Right lobe of liver (tissue), 6 donors: ENCODE data around the gene DNAH14. TPM values are rescaled to one million over a fixed set of nuclear protein-coding genes. Genes with fewer than 3 reads are reported as not detected.
"Not testable (repeated sequence)": the region's sequence is repeated elsewhere in the genome, so short reads cannot be mapped to it uniquely, and the experiment has no call there.

Experiments used
- ATAC-seq, 4 donors: fragments of 200-7000 bp; cut with Tn5 transposase; one replicate each; pipeline ENCODE4 v1.9.1; 2020; ENCODE audit warnings: mild to moderate bottlenecking in 4 of 4, moderate library complexity in 4 of 4
- DNase-seq, 3 donors: peaks; one replicate each; pipeline ENCODE4 v3.0.0-alpha.2; 2020
- H3K27ac ChIP-seq, 3 donors: fragments of 200-600 bp; one replicate each; pipeline ENCODE4 v1.8.0; 2022
- H3K27me3 ChIP-seq, 2 donors: fragments of 200-600 bp; one replicate each; pipeline ENCODE4 v1.8.0; 2022
- H3K36me3 ChIP-seq, 4 donors: fragments of 200-600 bp; sonication (generic) in 1 of 4; one replicate each; pipeline versions ENCODE4 v1.5.1 to v1.8.0; 2017 to 2022; ENCODE audit warnings: control low read depth in 1 of 4
- H3K4me1 ChIP-seq, 4 donors: fragments of 200-600 bp; sonication (generic) in 1 of 4; one replicate each; pipeline versions ENCODE4 v1.5.1 to v1.8.0; 2017 to 2022; ENCODE audit warnings: control low read depth in 1 of 4
- H3K4me3 ChIP-seq, 3 donors: fragments of 200-600 bp; one replicate each; pipeline ENCODE4 v1.8.0; 2022
- H3K9me3 ChIP-seq, 4 donors: fragments of 200-600 bp; sonication (generic) in 1 of 4; one replicate each; pipeline versions ENCODE4 v1.5.1 to v1.8.0; 2017 to 2022; ENCODE audit warnings: control low read depth in 1 of 4
- CTCF ChIP-seq, 4 donors: fragments of 200-600 bp in 3 of 4; fragments of 450-650 bp in 1 of 4; IDR thresholded peaks; one replicate each; pipeline versions ENCODE4 v1.5.1 to v1.8.0; 2016 to 2022; ENCODE audit warnings: antibody characterized with exemption in 4 of 4, mild to moderate bottlenecking in 2 of 4
- POLR2A ChIP-seq: fragments of 450-650 bp; IDR thresholded peaks from one replicate; pipeline ENCODE4 v1.6.1; 2017; ENCODE audit warnings: antibody characterized with exemption, mild to moderate bottlenecking
- WGBS: methylation state at CpG from one replicate; pipeline ENCODE4 v1.1.6; 2018; ENCODE audit warnings: low coverage, low lambda C conversion rate; ENCODE audit not compliant: insufficient coverage; ENCODE audit errors: missing lambda C conversion rate; 5-methylcytosine and 5-hydroxymethylcytosine counted together
- intact Hi-C, 2 donors: fragments of 100-400 bp; cut with DNase I; formaldehyde crosslinking; loops; one replicate each; pipeline versions ENCODE4 v1.11.2 to v1.14.1; 2022
- total RNA-seq, 6 experiments: library from RNA; depleted of rRNA in 2 of 6; stranded (reverse); fragments of >200 nt in 2 of 6; fragmentation: NEBNext Ultra II Directional in 3 of 6; extraction: Animal tissue kit (Norgen Biotek cat#: 25700) in 3 of 6; gene quantifications; one replicate each; pipeline versions ENCODE4 v1.1.0 to v1.2.4, GENCODE V29; 2016 to 2023
- donor health status: DM: no; HTN: yes; CAD: no.
- donor health status: DM: no; HTN: no; CAD: no.
- donor health status: DM: no; HTN: no; CAD: no.
- donor health status: DM: no; HTN: yes; CAD: no.
- donor health status: DM: no; HTN: yes; CAD: no.

The DNAH14 gene
- total RNA-seq, 6 experiments from 2014 or later = 8.0 to 17.1 (median 9.7) TPM

- no peaks in the 10 kb centered on the region for H3K27me3 ChIP-seq
- no peaks in the 10 kb centered on the region for H3K36me3 ChIP-seq
- ATAC-seq (no peak), DNase-seq (no peak)
- intact Hi-C loops = no loop called here
- 41% methylated on average over 1 of the region's 1 CpG for WGBS
- no peaks in the 10 kb centered on the region for H3K4me1 ChIP-seq
- H3K27ac ChIP-seq = no peak overlapping the region
- TF ChIP-seq POLR2A (no peak), CTCF (IDR thresholded peaks at IDR 0.05) (no peak)
- peaks cover 0 to 4% (median 0%) of the 10 kb centered on the region in 4 donors for H3K9me3 ChIP-seq
- H3K4me3 ChIP-seq = no peak overlapping the region
These were observed 294.8 kb downstream of the DNAH14 start for GRCh38 chr1:225224287-225224686.

GRCh38 chr1:225225681-225226080, 296.2 kb downstream of the DNAH14 start:
- ATAC-seq = no peak
- Histone ChIP-seq H3K4me1 (no peaks in the 10 kb centered on the region), H3K27ac (no peak overlapping the region), H3K36me3 (no peaks in the 10 kb centered on the region), H3K4me3 (no peak overlapping the region), H3K27me3 (no peaks in the 10 kb centered on the region), H3K9me3 (peaks cover 0 to 4% (median 0%) of the 10 kb centered on the region in 4 donors)
- intact Hi-C loops = no loop called here
- no peak for TF ChIP-seq CTCF (IDR thresholded peaks at IDR 0.05)
- no peak for TF ChIP-seq POLR2A
- no peak for DNase-seq
- no CpG with 5 or more reads among the region's 2 CpGs for WGBS

GRCh38 chr1:225228871-225229303, 299.4 kb downstream of the DNAH14 start:
- Histone ChIP-seq H3K36me3 (no peaks in the 10 kb centered on the region), H3K27me3 (no peaks in the 10 kb centered on the region), H3K4me1 (no peaks in the 10 kb centered on the region), H3K9me3 (no peaks in the 10 kb centered on the region), H3K4me3 (no peak overlapping the region), H3K27ac (no peak overlapping the region)
- intact Hi-C loops = no loop called here
- DNase-seq = no peak
- peak in 1 of 4 donors; percentile 17 for ATAC-seq
- TF ChIP-seq CTCF (IDR thresholded peaks at IDR 0.05) (no peak), POLR2A (no peak)
- 55% methylated on average over 8 of the region's 8 CpGs for WGBS

- H3K4me1 ChIP-seq, H3K27ac ChIP-seq, H3K36me3 ChIP-seq, ATAC-seq, H3K4me3 ChIP-seq, H3K27me3 ChIP-seq, H3K9me3 ChIP-seq, DNase-seq, intact Hi-C loops: not testable (repeated sequence)
These were observed 300.0 kb downstream of the DNAH14 start for GRCh38 chr1:225229429-225229828.

- TF ChIP-seq CTCF (IDR thresholded peaks at IDR 0.05) (no peak), POLR2A (no peak)
- ATAC-seq = no peak
These were observed 301.0 kb downstream of the DNAH14 start for GRCh38 chr1:225230483-225230882.

GRCh38 chr1:225232930-225233329, 303.5 kb downstream of the DNAH14 start:
- WGBS = 92% methylated on average over 1 of the region's 1 CpG
- H3K27ac ChIP-seq, H3K9me3 ChIP-seq, intact Hi-C loops, DNase-seq, H3K4me3 ChIP-seq, H3K4me1 ChIP-seq, ATAC-seq, H3K27me3 ChIP-seq, H3K36me3 ChIP-seq: not testable (repeated sequence)

More at GRCh38 chr1:225230483-225230882, 301.0 kb downstream of the DNAH14 start:
- no peak overlapping the region for H3K4me3 ChIP-seq
- 60% methylated on average over 2 of the region's 2 CpGs for WGBS
- no peaks in the 10 kb centered on the region for H3K27me3 ChIP-seq
- intact Hi-C loops = no loop called here
- H3K4me1 ChIP-seq = no peaks in the 10 kb centered on the region
- no peak for DNase-seq
- no peaks in the 10 kb centered on the region for H3K36me3 ChIP-seq
- H3K27ac ChIP-seq = no peak overlapping the region
- H3K9me3 ChIP-seq = no peaks in the 10 kb centered on the region
